Activated T-helper 1 cell treated with anti-CD3 and anti-CD28 coated beads, Interleukin-2, amount 50 U/mL, for 16 hours (primary cell): ENCODE results near the gene WFIKKN2.
"Not testable (repeated sequence)": the region's sequence is repeated elsewhere in the genome, so short reads cannot be mapped to it uniquely, and the experiment has no call there.

Source experiments
- DNase-seq, 2 donors: peaks; one replicate each; pipeline ENCODE4 v3.0.0-alpha.2; 2020; ENCODE audit warnings: low read depth in 1 of 2, low spot score in 1 of 2

Gene WFIKKN2

GRCh38 chr17:50835301-50836234 lies at the start of gene WFIKKN2:
TSS of gene WFIKKN2 (plus strand) at chr17:50835586. CDS start at chr17:50835938, 352 bp downstream.
- no peak for DNase-seq

GRCh38 chr17:50785946-50786570 lies 49.3 kb upstream of the WFIKKN2 start:
- no peak for DNase-seq

GRCh38 chr17:50787106-50787505 lies 48.3 kb upstream of the WFIKKN2 start:
- DNase-seq: no peak

- DNase-seq: no peak
Observed at GRCh38 chr17:50790618-50791017, 44.8 kb upstream of the WFIKKN2 start.

GRCh38 chr17:50792132-50792531 lies 43.3 kb upstream of the WFIKKN2 start:
- no peak for DNase-seq

GRCh38 chr17:50793007-50793406 lies 42.4 kb upstream of the WFIKKN2 start:
- DNase-seq: no peak

GRCh38 chr17:50794361-50794760 lies 41.0 kb upstream of the WFIKKN2 start:
- DNase-seq: no peak

GRCh38 chr17:50797135-50797810 lies 38.1 kb upstream of the WFIKKN2 start:
- DNase-seq: no peak

GRCh38 chr17:50798424-50799288 lies 36.7 kb upstream of the WFIKKN2 start:
- no peak for DNase-seq

GRCh38 chr17:50799582-50799981 lies 35.8 kb upstream of the WFIKKN2 start:
- DNase-seq: no peak

GRCh38 chr17:50800196-50800700 lies 35.1 kb upstream of the WFIKKN2 start:
- DNase-seq: no peak

- DNase-seq: no peak
Observed at GRCh38 chr17:50802609-50803571, 32.5 kb upstream of the WFIKKN2 start.

GRCh38 chr17:50803676-50804075 lies 31.7 kb upstream of the WFIKKN2 start:
- DNase-seq: no peak

- DNase-seq: not testable (repeated sequence)
Observed at GRCh38 chr17:50804749-50805475, 30.5 kb upstream of the WFIKKN2 start.

- no peak for DNase-seq
Observed at GRCh38 chr17:50805486-50805885, 29.9 kb upstream of the WFIKKN2 start.

- DNase-seq: no peak
Observed at GRCh38 chr17:50806141-50806643, 29.2 kb upstream of the WFIKKN2 start.

- no peak for DNase-seq
Observed at GRCh38 chr17:50807009-50807408, 28.4 kb upstream of the WFIKKN2 start.

GRCh38 chr17:50807675-50808074 lies 27.7 kb upstream of the WFIKKN2 start:
- DNase-seq: no peak

GRCh38 chr17:50808413-50808812 lies 27.0 kb upstream of the WFIKKN2 start:
- DNase-seq: no peak
